GM12878 (cell line): ENCODE data around the gene EFCAB9. TPM values are rescaled to one million over a fixed set of nuclear protein-coding genes. Genes with fewer than 3 reads are reported as not detected.

Experiments
- ATAC-seq: fragments of 200-7000 bp; cut with Tn5 transposase; 3 replicates; pipeline ENCODE4 v1.9.1; 2020; ENCODE audit warnings: mild to moderate bottlenecking, moderate library complexity
- BruUV-seq: library from RNA; stranded (reverse); fragments of 400-500 nt; replicated peaks from 2 replicates; lab custom pipeline; 2021; lab: Mats Ljungman, UMichigan
- CTCF ChIA-PET: fragments of 300-600 bp; sonication (Branson Sonifier 250); formaldehyde crosslinking; extraction: SDS; loops from one replicate; lab custom pipeline; 2021; ENCODE audit warnings: inconsistent platforms; lab: Yijun Ruan, JAX
- POLR2A ChIA-PET: fragments of 350-600 bp; formaldehyde crosslinking; extraction: SDS; loops from one replicate; lab custom pipeline; 2021; ENCODE audit warnings: inconsistent platforms; lab: Charles Lee
- RAD21 ChIA-PET: fragments of 300-600 bp; sonication (Branson Sonifier 250); formaldehyde crosslinking; loops from one replicate; lab custom pipeline; 2023; ENCODE audit warnings: antibody characterized with exemption; ENCODE audit not compliant: unreplicated experiment; lab: Charles Lee
- SMC1A ChIA-PET: fragments of 300-600 bp; sonication (Branson Sonifier 250); formaldehyde crosslinking; loops from one replicate; lab custom pipeline; 2023; ENCODE audit not compliant: unreplicated experiment, uncharacterized antibody; lab: Charles Lee
- DNase-seq: peaks from one replicate; pipeline ENCODE4 v3.0.0-alpha.2; 2011; ENCODE audit warnings: low read depth, low spot score
- FAIRE-seq: peaks from 3 replicates; lab custom pipeline; 2011; peaks lifted over from hg19 to GRCh38; lab: Jason Lieb, UNC
- H2AFZ ChIP-seq: 2 replicates; pipeline ENCODE4 v1.6.0; 2011; ENCODE audit warnings: low read depth, low read length, control low read depth; ENCODE audit not compliant: control insufficient read depth
- H3K27ac ChIP-seq: 2 replicates; pipeline ENCODE4 v1.5.1; 2011; ENCODE audit warnings: control low read depth; ENCODE audit not compliant: control insufficient read depth, insufficient read depth
- H3K27me3 ChIP-seq, 2 experiments: replicated peaks in 1 of 2; 2 replicates each; pipeline versions ENCODE4 v1.6.0 to v1.6.1; 2011; ENCODE audit warnings: low read length in 1 of 2; ENCODE audit not compliant: control insufficient read depth in 2 of 2, insufficient read depth in 2 of 2
- H3K36me3 ChIP-seq, 2 experiments: 2 replicates each; pipeline ENCODE4 v1.5.1; 2011; ENCODE audit warnings: low read length in 1 of 2; ENCODE audit not compliant: control insufficient read depth in 2 of 2, insufficient read depth in 2 of 2
- H3K4me1 ChIP-seq: 2 replicates; pipeline ENCODE4 v1.6.1; 2011; ENCODE audit warnings: mild to moderate bottlenecking, low read length, moderate library complexity, mixed read lengths; ENCODE audit not compliant: control insufficient read depth, insufficient read depth
- H3K4me2 ChIP-seq: 2 replicates; pipeline ENCODE4 v1.6.0; 2011; ENCODE audit warnings: control low read depth; ENCODE audit not compliant: control insufficient read depth, insufficient read depth
- H3K4me3 ChIP-seq: fragments of 200-600 bp; sonication (generic); 2 replicates; pipeline ENCODE4 v1.5.1; 2016
- H3K79me2 ChIP-seq: 2 replicates; pipeline ENCODE4 v1.6.0; 2011; ENCODE audit warnings: low read length; ENCODE audit not compliant: control insufficient read depth, insufficient read depth
- H3K9ac ChIP-seq: 2 replicates; pipeline ENCODE4 v1.8.0; 2011; ENCODE audit warnings: low read length, control low read depth, mixed read lengths; ENCODE audit not compliant: control insufficient read depth, insufficient read depth
- H3K9me3 ChIP-seq: replicated peaks from 3 replicates; pipeline ENCODE4 v1.5.1; 2011; ENCODE audit warnings: mild to moderate bottlenecking, low read length; ENCODE audit not compliant: control insufficient read depth, insufficient read depth
- H4K20me1 ChIP-seq: 2 replicates; pipeline ENCODE4 v1.6.0; 2011; ENCODE audit not compliant: control insufficient read depth, insufficient read depth
- BRCA1 ChIP-seq: IDR thresholded peaks from 2 replicates; pipeline ENCODE4 v1.6.1; 2011; ENCODE audit warnings: low read depth, low read length, improper control_type of control experiment
- E2F4 ChIP-seq: IDR thresholded peaks from 2 replicates; pipeline ENCODE4 v1.6.1; 2012; ENCODE audit warnings: low read depth, low read length, improper control_type of control experiment
- EZH2 ChIP-seq: IDR thresholded peaks from 2 replicates; pipeline ENCODE4 v1.6.1; 2012; ENCODE audit warnings: low read depth, mild to moderate bottlenecking, control low read depth, inconsistent platforms, low read length, borderline replicate concordance; ENCODE audit not compliant: control insufficient read depth
- MXI1 ChIP-seq: fragments of 150-350 bp; IDR thresholded peaks from 2 replicates; pipeline ENCODE4 v1.6.1; 2011; ENCODE audit warnings: low read depth, mild to moderate bottlenecking, inconsistent platforms, low read length, improper control_type of control experiment
- RAD21 ChIP-seq: IDR thresholded peaks from 2 replicates; pipeline ENCODE4 v1.6.1; 2011; ENCODE audit warnings: mild to moderate bottlenecking, low read depth, low read length, moderate library complexity; ENCODE audit not compliant: insufficient read depth
- SMAD5 ChIP-seq: IDR thresholded peaks from 2 replicates; pipeline ENCODE4 v1.6.1; 2016; ENCODE audit warnings: antibody characterized with exemption, low read depth
- ZBED1 ChIP-seq: IDR thresholded peaks from 2 replicates; pipeline ENCODE4 v1.6.1; 2016; ENCODE audit warnings: borderline replicate concordance
- ZNF622 ChIP-seq: fragments of 450-650 bp; IDR thresholded peaks from 2 replicates; pipeline ENCODE4 v1.6.1; 2017; ENCODE audit warnings: mild to moderate bottlenecking, inconsistent platforms
- WGBS: methylation state at CpG from one replicate; pipeline ENCODE4 v1.1.6; 2016; ENCODE audit warnings: low lambda C conversion rate; ENCODE audit not compliant: insufficient replicate concordance, insufficient coverage; ENCODE audit errors: missing lambda C conversion rate; 5-methylcytosine and 5-hydroxymethylcytosine counted together
- in situ Hi-C: fragments of 300-500 bp; cut with MboI; formaldehyde crosslinking; loops from 9 replicates; pipeline ENCODE4 v1.14.3; 2018; ENCODE audit warnings: mixed read lengths
- intact Hi-C: fragments of 100-400 bp; cut with micrococcal nuclease; formaldehyde crosslinking; loops from one replicate; pipeline ENCODE4 v1.14.2; 2022; ENCODE audit not compliant: unreplicated experiment
- polyA plus RNA-seq, 11 experiments: library from polyadenylated mRNA; depleted of rRNA in 4 of 11; unstranded in 6 of 11; stranded (reverse) in 5 of 11; fragments of >200 nt; fragmentation: Nextera tagmentation in 4 of 11; fragmentation: Illumina TruSeq in 1 of 11; extraction: Ambion mirVana in 4 of 11; extraction: Trizol in 1 of 11; gene quantifications; 1 replicate in 1 of 11; 2 replicates in 10 of 11; pipeline versions ENCODE4 v1.2.1 to v1.2.3, GENCODE V29; 2011 to 2016; ENCODE audit warnings: inconsistent platforms in 2 of 11, missing spikeins in 2 of 11, low read depth in 1 of 11
- total RNA-seq, 4 experiments: library from RNA; depleted of rRNA in 3 of 4; stranded (reverse); fragments of >200 nt in 3 of 4; fragmentation: Illumina TruSeq in 1 of 4; extraction: Trizol in 1 of 4; gene quantifications; 2 replicates each; pipeline versions ENCODE4 v1.2.1 to v1.2.3, GENCODE V29; 2013 to 2021
- TF ChIP-seq, protein P1 (sequence below): fragments of 450-650 bp; IDR thresholded peaks from 2 replicates; pipeline ENCODE4 v1.6.1; 2017; ENCODE audit warnings: antibody characterized with exemption, mild to moderate bottlenecking, moderate library complexity

The EFCAB9 gene
- total and polyA plus RNA-seq, 10 of the 15 experiments (the other 5 are each of a cell fraction or from before 2014, with no cell fraction given): 0.73 TPM; not detected in 9

- Histone ChIP-seq H3K36me3 (peaks cover 14 to 27% of the 10 kb centered on the region in 2 experiments; a peak in 3 of 4 replicates), H4K20me1 (peaks cover 11% of the 10 kb centered on the region), H3K4me1 (peaks cover 44% of the 10 kb centered on the region), H3K27ac (peak overlapping the region; percentile 11; the same call in 1 of the 2 replicates), H3K79me2 (peaks cover 91% of the 10 kb centered on the region), H3K9me3 (no peaks in the 10 kb centered on the region), H3K4me2 (no peak overlapping the region), H3K4me3 (no peak overlapping the region), H2AFZ (no peak overlapping the region), H3K27me3 (no peaks in the 10 kb centered on the region), H3K9ac (no peak overlapping the region)
- TF ChIP-seq E2F4: no peak
- no peak for TF ChIP-seq ZNF622
- no peak for TF ChIP-seq BRCA1
- TF ChIP-seq, protein P1, sequence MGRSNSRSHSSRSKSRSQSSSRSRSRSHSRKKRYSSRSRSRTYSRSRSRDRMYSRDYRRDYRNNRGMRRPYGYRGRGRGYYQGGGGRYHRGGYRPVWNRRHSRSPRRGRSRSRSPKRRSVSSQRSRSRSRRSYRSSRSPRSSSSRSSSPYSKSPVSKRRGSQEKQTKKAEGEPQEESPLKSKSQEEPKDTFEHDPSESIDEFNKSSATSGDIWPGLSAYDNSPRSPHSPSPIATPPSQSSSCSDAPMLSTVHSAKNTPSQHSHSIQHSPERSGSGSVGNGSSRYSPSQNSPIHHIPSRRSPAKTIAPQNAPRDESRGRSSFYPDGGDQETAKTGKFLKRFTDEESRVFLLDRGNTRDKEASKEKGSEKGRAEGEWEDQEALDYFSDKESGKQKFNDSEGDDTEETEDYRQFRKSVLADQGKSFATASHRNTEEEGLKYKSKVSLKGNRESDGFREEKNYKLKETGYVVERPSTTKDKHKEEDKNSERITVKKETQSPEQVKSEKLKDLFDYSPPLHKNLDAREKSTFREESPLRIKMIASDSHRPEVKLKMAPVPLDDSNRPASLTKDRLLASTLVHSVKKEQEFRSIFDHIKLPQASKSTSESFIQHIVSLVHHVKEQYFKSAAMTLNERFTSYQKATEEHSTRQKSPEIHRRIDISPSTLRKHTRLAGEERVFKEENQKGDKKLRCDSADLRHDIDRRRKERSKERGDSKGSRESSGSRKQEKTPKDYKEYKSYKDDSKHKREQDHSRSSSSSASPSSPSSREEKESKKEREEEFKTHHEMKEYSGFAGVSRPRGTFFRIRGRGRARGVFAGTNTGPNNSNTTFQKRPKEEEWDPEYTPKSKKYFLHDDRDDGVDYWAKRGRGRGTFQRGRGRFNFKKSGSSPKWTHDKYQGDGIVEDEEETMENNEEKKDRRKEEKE: no peak
- no peak for TF ChIP-seq SMAD5
- no peak for TF ChIP-seq EZH2
- TF ChIP-seq ZBED1: no peak
- no peak for TF ChIP-seq RAD21
- TF ChIP-seq MXI1: no peak
- in situ Hi-C loops (no loop called here), intact Hi-C loops (no loop called here)
- DNase-seq (no peak), FAIRE-seq (no peak), ATAC-seq (no peak)
- WGBS: 69% methylated on average over 9 of the region's 12 CpGs
- RAD21 ChIA-PET: interaction anchor here (0.5 to 9.9 kb wide), 7 partner anchors 9 to 156 kb away, joined by 3 to 158 read pairs (median 5); partner anchors contain the start of gene STK10
- no TSS peak for BruUV-seq
- POLR2A ChIA-PET: interaction anchor here (0.7 to 4.7 kb wide), 8 partner anchors 12 to 274 kb away, joined by 3 to 104 read pairs (median 18); partner anchors contain the start of gene STK10
- SMC1A ChIA-PET: interaction anchor here (1.0 to 5.6 kb wide), 6 partner anchors 11 to 120 kb away, joined by 3 to 103 read pairs (median 5); partner anchors contain the start of gene STK10
- CTCF ChIA-PET: interaction anchor here (0.8 to 6.1 kb wide), 3 partner anchors 13 to 67 kb away, joined by 3 to 74 read pairs (median 5); partner anchors contain the start of gene STK10
These were observed 20.9 kb upstream of the EFCAB9 start for GRCh38 chr5:172172912-172173563.
